Measurements from ENCODE around the gene PLCG2. TPM values are rescaled to one million over a fixed set of nuclear protein-coding genes. Genes with fewer than 3 reads are reported as not detected.
A peak's percentile ranks its signal among the peaks of the same experiment; 100 is the strongest.
"Not testable (repeated sequence)": the region's sequence is repeated elsewhere in the genome, so short reads cannot be mapped to it uniquely, and the experiment has no call there.

PLCG2 gene
- total RNA-seq, 1 experiment from 2014 or later = 1.9 TPM

DNA sequence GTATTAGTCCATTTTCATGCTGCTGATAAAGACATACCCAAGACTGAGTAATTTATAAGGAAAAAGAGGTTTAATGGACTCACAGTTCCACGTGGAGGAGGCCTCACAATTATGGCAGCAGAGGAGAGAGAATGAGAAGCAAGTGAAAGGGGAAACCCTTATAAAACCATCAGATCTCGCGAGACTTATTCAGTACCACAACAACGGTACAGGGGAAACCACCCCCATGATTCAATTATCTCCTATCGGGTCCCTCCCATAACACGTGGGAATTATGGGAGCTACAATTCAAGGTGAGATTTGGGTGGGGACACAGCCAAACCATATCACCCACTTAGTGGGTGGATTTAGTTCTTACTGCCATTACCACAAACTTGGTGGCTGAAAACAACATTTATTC lies 155.6 kb downstream of the PLCG2 start:
- not testable (repeated sequence) for DNase-seq (ENCODE audit: low read depth)

DNA sequence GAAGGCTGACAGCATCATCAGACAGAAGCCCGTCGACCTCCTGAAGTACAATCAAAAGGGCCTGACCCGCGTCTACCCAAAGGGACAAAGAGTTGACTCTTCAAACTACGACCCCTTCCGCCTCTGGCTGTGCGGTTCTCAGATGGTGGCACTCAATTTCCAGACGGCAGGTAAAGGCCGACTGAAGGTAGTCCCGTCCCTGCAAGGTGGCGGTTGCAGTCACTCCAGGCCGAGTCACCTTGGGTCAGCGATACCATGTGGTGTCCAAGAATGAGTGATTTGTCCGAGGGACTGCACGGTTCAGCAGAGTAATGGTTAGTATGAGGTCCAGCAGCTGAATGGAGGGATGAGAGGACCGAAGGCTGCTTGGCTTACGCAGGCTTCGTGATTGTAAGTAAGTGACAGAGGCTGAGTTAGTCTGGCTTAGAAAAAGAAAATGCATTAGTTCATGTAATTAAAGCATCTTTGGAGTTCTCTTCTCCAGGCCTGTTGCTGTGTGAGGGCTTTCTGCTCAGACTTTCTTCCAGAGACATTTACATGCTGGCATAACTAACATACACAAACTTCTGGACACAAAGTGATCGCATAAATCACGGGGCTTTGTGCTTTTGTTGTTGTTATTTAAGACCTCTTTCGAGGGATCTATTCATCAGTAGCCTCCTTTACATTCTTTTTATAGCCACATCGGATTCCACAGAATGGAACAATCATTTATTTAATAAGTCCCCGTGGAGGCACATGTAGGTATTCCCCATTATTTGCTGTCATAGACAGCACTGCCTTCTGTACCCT lies 157.3 kb downstream of the PLCG2 start:
- DNase-seq (ENCODE audit: low read depth) = no peak

DNA sequence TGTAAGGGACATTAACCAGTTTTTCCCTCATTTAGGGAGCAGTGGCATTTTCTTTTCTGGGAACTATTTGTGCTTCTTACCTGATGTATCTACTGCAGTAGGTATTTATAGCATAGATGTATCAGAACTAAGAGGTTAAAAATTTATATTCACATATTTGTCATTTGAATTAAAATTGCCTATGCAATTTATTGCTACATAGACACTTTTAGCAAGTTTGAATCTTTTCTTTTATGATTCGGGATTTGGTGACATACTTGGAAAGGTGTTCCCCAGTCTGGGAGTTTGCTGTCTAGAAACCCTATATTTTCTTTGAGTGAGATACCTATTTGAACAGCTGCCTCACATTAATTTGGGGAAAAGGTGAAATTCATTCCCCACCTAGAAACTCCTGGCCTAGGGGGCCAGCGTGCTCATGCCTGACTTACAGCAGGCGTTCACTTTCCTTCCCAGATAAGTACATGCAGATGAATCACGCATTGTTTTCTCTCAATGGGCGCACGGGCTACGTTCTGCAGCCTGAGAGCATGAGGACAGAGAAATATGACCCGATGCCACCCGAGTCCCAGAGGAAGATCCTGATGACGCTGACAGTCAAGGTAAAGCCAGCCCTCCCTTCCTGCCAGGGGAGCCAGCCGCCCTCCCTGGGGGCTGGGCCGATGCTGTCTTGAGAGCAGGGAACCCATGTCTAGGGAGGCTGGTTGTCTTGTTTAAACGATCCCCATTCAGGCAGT lies 158.4 kb downstream of the PLCG2 start:
- peak; percentile 68 for DNase-seq (ENCODE audit: low read depth)

DNA sequence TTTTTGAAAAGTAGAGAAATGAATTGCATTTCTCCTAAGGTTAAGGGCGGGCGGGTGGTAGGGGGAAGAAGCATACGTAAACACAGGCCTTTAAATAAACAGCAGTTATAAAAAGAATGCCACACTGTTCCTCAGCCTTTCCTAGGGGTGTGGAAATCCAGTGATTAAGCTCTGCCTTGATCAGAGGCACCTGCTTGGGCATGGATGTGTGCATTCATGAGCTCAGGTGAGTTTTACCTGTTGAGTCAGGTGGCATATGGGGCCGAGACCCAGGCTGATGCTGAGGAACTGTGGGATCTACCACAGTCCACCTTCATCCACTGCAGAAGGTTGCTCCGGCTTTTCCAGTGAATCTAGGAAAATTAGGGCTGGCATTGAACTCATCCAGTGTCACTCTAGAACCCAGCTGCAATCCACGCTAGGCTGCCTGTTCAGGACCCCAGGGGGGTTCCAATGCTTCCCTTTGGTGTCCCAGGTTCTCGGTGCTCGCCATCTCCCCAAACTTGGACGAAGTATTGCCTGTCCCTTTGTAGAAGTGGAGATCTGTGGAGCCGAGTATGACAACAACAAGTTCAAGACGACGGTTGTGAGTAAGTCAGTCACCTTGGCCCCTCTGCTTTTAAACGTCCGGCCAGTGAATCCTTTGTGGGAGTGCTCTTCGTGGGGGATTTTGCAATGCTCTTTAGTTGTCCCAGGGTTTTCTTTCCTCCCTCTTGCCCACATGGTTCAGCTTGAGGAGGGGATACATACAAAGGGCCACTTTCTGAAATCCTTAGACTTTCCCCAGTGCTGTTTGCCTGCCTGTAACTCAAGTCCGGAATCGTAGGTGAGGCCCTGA lies 159.5 kb downstream of the PLCG2 start:
- DNase-seq (ENCODE audit: low read depth) = no peak

DNA sequence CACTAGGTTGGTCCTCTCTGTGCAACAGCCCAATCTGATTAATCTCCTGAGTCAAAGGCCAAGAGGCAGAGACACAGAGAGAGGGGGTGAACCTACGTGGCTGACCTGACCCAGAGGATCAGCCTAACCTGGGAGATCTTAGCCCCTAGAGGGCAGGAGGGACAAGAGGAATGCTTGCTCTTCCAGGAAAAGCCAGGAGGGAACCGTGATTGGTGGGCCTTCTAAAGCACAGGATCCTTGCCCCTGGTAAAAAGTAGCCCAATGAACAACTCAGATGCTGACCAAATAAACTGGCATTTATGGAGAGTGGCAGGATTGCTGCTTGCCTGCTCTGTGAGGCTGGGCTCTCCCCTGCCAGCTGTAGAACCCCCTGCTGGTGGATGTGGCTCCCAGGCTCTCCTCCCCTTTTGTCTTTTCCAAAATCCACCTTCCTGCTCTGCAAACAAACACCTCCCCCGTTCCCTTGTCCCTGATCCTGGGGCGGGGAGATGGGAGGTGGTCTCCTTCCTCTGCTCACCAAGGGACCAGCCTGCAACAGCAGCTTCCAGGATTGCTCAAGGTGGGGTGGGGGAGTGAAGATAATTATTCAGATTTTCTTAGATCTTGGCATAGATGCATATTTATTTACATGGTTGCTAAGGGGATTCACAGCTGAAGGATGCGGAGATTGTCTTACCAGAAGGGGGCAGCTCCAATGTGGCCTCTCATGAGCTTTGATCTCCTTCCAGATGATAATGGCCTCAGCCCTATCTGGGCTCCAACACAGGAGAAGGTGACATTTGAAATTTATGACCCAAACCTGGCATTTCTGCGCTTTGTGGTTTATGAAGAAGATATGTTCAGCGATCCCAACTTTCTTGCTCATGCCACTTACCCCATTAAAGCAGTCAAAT lies 160.3 kb downstream of the PLCG2 start:
- DNase-seq (ENCODE audit: low read depth) = no peak

DNA sequence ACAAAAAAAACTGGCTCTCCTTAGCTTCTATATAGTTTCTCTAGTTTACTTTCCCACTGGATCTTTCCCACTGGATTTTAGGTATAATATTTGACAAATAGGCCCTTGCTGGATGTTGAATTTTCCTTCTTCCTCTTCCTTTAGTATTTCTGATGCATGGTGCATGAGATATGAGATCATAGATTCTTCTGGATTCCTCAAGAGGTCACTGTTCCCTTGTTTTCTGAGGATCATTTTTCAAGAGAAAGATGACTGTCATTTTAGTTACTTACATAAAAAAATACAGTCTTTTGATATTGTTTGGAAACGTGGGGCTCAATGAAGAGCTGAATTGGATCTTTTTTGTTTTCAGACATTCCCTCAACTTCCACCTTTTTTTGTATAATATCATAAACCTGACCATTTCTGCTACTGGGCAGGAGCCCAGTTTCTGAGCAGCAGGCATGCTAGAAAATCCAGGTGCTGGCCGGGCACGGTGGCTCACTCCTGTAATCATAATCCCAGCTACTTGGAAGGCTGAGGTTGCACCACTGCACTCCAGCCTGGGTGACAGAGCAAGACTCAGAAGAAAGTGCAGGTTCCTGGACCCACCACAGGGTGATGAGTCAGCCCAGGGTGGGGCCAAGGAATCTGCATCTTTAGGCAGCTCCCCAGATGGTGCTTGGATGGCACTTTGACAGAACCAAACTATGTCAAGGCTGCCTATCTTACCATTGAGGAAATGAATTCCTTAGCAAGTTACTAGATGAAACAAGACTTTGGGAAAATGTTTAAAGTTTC lies 161.9 kb downstream of the PLCG2 start:
- DNase-seq (ENCODE audit: low read depth) = peak; percentile 76

DNA sequence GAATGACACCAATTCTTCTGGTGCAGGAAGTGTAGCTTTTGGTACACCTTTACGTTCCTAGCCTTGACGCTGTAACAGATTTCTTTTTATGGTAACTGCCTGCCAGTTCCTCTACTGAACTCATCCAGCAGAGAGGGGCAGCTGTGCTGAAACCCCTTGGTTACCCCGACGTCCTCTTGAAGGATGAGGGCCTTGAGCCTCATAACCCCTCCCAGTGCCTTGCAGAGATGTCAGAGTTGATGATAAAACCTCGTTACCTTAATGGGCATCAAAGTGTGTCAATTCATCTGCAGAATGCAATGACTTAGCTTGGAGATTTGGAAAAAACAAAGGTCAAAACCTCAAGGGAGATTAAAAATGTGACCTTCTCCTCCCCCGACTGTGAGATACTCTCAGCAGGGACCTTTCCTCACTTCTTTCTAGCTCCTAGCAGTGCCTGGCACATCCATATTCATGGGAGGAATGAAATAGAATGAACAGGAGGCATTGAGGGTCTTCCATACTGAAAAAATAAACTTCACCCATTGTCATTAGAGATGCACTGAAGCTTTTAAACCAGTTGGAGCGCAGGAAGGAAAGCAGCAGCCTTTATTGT lies 163.0 kb downstream of the PLCG2 start:
- no peak for DNase-seq (ENCODE audit: low read depth)

DNA sequence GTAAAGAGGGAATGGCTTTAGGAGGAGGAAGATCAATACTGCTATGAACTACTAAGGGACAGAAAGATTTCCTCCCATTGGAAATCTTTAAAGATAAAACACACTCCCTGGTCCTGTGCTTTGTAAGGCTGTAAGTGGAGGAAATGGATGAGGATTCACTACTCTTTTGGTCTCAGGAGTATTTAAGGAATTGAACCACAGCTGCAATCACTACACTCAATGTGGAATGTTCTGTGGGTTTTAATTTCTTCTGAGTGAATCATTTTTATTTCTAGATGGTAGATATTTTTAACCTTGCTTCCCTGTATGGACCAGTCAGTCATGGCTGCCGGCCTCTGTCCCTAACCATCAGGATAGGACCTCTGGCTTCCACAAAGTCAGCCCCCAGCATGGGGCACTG lies 166.6 kb downstream of the PLCG2 start:
- peak; percentile 27 for DNase-seq (ENCODE audit: low read depth)

DNA sequence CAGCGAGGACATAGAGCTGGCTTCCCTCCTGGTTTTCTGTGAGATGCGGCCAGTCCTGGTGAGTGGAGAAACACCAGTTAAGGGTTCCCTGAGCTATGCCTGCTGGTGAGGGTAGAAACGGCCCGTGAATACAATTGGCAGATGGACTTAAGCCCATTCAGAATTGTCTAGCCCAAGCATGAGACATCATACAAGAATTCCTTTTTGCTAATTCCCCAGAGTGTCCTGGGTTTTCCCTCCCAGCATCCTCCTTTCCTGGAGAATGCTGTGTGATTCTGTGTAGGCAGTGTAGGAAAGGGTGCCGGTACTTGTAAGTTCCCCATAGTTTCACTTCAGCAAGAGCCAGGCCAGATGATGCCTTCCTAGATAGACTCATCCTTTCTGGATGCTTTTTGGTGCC lies 167.1 kb downstream of the PLCG2 start:
- DNase-seq (ENCODE audit: low read depth) = peak; percentile 62

DNA sequence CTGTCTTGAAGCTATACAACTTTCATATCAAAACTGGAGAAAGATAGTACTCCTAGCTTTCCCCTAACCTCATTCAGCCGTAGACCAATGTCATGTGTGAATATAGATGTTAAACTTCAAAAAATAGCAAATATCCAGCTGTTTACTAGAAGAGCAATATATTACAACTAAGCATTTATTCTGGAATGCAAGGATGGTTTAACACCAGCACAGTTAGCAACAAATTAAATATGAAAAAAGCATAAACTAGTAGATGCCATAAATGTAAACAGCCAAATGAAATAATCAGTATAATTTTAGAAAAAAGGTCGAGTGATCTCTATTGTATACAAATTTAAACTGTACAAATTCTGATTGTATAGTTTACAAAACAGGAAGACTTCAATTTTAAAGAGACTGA lies 172.5 kb downstream of the PLCG2 start:
- DNase-seq (ENCODE audit: low read depth) = no peak

DNA sequence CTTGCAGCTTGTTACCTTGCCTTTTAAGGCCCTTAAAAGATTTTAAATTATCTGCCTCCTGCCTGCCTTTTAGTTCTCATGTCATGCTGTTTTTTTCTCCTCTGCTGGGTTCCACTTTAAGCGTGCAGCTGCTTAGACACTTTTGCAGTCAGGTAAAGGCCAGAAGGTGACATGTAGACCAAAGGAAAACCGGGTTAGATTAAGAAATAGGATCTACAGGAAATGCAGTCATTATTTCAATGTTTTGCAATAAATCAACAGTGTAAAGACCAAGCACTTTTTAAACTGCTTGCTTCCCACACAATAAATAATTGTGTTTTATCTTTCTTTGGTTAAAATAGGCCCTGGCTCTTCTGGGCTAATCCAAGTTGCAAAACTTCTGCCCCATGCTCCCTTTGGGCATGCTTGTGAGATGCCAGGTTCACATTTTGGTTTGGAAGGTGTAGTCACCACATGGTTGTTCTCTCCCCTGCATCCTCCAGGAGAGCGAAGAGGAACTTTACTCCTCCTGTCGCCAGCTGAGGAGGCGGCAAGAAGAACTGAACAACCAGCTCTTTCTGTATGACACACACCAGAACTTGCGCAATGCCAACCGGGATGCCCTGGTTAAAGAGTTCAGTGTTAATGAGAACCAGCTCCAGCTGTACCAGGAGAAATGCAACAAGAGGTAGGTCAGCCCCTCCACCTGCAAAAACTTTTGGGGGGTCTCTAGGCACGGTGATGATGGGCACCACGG lies 177.3 kb downstream of the PLCG2 start:
- peak; percentile 40 for DNase-seq (ENCODE audit: low read depth)

DNA sequence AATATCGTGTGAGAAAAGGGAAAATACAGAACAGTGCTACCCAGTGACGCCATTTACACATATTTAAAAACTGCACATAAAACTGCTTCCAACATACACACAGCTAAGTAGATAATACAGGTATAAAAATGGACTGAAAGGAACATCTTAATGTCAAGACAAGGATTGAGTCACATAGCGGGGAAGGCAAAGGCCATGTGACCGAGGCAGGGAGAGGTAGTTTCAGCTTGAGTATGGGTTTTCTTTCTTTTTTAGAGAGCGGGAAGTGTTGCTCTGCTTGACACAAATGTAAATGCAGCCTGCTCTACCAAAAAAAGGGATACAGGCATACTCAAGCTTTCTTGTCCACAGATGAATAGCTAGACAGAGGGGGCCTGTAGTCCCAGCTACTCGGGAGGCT lies 185.7 kb downstream of the PLCG2 start:
- DNase-seq (ENCODE audit: low read depth) = no peak

DNA sequence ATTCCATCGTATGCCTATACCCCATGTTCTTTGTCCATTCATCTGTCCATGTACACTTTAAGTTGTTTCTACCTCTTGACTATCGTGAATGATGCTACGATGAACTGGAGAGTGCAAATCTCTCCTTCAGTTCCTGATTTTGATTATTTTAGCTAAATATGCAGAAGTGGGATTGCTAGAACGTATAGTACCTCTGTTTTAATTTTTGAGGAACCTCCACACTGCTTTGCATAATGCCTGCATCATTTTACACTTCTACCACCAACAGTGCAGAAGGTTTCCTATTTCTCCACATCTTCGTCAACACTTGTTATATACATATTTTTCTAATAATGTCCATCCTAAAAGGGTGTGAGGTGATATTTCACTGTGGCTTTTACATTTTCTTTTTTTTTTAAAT lies 188.3 kb downstream of the PLCG2 start:
- DNase-seq (ENCODE audit: low read depth) = no peak

DNA sequence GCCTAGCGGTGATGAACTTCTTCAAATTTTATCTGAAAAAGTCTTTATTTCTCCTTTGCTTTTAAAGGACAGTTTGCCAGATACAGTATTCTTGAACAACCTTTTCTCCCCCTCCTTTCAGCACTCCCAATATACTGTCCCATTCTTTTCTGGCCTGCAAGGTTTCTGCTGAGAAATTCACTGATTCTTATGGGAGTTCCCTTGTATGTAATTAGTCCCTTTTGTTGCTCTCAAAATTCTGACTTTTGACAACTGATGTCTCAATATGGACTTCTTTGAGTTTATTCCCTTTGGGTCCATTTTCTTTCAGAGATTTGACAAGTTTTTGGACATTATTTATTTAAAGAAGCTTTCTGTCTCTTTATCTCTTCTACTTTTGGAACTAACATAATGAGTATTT lies 192.8 kb downstream of the PLCG2 start:
- DNase-seq (ENCODE audit: low read depth) = no peak

DNA sequence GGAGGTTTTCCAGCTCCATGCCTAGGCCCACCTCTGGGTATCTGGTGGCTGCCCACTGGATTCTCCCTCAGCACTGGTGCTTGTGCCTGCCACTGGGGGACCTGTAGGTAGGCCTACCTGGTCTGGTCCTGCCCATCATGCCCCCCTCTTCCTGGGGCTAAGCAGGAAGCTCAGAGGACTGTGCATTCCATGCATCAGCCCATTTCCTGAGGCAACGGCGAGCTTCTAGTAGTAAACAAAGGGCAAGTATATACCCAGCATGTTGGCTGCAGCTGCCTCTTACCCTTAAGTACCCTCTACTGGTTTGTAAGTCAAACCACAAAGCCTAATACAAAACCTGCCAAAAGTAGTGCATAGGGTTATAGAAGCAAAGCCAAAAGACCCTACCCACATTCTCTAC lies 194.6 kb downstream of the PLCG2 start:
- DNase-seq (ENCODE audit: low read depth) = no peak

DNA sequence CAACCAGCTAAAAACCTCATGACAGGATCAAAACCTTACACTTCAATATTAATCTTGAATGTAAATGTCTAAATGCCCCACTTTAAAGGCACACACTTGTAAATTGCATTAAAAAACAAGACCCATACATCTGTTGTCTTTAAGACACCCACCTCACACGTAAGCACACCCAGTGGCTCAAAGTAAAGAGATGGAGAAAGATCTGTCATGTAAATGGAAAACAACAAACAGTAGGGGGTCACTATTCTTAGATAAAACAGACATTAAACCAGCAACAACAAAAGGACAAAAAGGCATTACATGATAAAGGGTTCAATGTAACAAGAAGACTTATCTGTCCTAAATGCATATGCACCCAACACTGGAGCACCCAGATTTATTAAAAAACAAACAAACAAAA lies 196.5 kb downstream of the PLCG2 start:
- DNase-seq (ENCODE audit: low read depth) = no peak

DNA sequence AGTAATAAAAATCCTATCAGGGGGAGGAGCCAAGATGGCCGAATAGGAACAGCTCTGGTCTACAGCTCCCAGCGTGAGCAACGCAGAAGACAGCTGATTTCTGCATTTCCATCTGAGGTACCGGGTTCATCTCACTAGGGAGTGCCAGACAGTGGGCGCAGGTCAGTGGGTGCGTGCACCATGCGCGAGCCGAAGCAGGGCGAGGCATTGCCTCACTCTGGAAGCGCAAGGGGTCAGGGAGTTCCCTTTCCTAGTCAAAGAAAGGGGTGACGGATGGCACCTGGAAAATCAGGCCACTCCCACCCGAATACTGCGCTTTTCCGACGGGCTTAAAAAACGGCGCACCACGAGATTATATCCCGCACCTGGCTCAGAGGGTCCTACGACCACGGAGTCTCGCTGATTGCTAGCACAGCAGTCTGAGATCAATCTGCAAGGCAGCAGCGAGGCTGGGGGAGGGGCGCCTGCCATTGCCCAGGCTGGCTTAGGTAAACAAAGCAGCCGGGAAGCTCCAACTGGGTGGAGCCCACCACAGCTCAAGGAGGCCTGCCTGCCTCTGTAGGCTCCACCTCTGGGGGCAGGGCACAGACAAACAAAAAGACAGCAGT lies 198.3 kb downstream of the PLCG2 start:
- not testable (repeated sequence) for DNase-seq (ENCODE audit: low read depth)

DNA sequence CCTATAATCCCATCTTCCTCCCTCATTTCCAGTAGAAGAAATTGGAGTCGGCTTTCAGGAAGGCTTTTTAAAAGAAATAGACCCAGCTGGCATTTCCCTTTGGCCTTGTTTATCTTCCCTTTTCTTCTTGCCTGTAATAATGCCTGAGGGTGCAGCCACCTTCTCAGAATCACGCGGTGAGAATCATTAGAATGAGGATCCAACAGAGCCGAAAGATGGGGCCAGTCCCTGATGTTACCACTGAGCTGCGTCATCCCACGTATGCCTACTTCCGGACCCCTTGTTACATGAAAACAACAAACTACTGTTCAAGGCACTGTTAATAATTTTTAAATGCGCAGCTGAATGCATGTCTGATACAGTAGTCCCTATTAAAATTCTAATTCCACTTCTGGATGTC lies 208.0 kb downstream of the PLCG2 start:
- no peak for DNase-seq (ENCODE audit: low read depth)

DNA sequence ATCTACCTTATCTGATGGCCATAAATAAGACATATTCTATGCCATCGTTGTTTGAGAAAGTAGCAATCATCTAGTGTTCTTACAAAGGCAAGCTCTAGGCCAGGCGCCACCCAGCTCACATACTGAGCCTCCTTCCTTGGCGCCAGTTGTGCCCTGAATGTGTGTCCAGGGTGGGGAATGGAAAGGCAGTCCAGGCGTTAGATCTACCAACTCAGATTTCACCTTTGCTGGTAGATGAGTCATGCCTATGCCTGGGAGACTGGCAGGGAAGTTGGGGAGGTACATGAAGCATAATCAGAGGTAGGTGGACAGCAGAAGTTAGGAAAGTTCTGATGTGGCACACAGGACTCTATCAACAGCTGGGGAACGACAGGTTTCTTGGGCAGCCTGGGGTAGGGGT lies 208.6 kb downstream of the PLCG2 start:
- peak; percentile 33 for DNase-seq (ENCODE audit: low read depth)
